HEK293 (cell line): ENCODE results near the gene CLN6.
A peak's percentile ranks its signal among the peaks of the same experiment; 100 is the strongest.

Source experiments
- CTCF ChIA-PET: fragments of 350-600 bp; formaldehyde crosslinking; extraction: SDS; loops from one replicate; lab custom pipeline; 2021; ENCODE audit warnings: antibody characterized with exemption; lab: Yijun Ruan, JAX
- POLR2A ChIA-PET: fragments of 300-600 bp; formaldehyde crosslinking; extraction: SDS; loops from one replicate; lab custom pipeline; 2020; ENCODE audit warnings: antibody characterized with exemption, inconsistent platforms; lab: Yijun Ruan, JAX
- H3K27ac ChIP-seq: fragments of 200-500 bp; sonication (Bioruptor generic); 2 replicates; pipeline ENCODE4 v1.5.1; 2014; ENCODE audit warnings: low read depth, low read length, control low read depth, inconsistent platforms; ENCODE audit errors: extremely low read depth
- H3K36me3 ChIP-seq, 2 experiments: fragments of 200-500 bp in 1 of 2; sonication (Bioruptor generic) in 1 of 2; 1 replicate in 1 of 2; 2 replicates in 1 of 2; pipeline ENCODE4 v1.5.1; 2014 to 2017; ENCODE audit warnings: inconsistent platforms in 2 of 2, low read length in 2 of 2; ENCODE audit not compliant: control insufficient read depth in 2 of 2, insufficient read depth in 1 of 2
- H3K4me1 ChIP-seq: fragments of 200-500 bp; sonication (Bioruptor generic); 2 replicates; pipeline ENCODE4 v1.5.1; 2014; ENCODE audit warnings: mild to moderate bottlenecking, low read length, inconsistent platforms; ENCODE audit not compliant: control insufficient read depth, insufficient read depth
- H3K4me3 ChIP-seq: 2 replicates; pipeline ENCODE4 v1.5.1; 2011; ENCODE audit warnings: low read depth, mild to moderate bottlenecking, control low read depth, low read length, moderate library complexity
- H3K9me3 ChIP-seq: fragments of 200-500 bp; sonication (Bioruptor generic); 2 replicates; pipeline ENCODE4 v1.5.1; 2014; ENCODE audit warnings: low read depth, low read length, inconsistent platforms; ENCODE audit not compliant: control insufficient read depth, insufficient read depth
- AEBP2 ChIP-seq: fragments of 450-650 bp; formaldehyde crosslinking; IDR thresholded peaks from 2 replicates; pipeline ENCODE4 v1.5.1; 2016; ENCODE audit warnings: missing biosample characterization, missing genetic modification characterization, borderline replicate concordance
- EGR2 ChIP-seq: fragments of 450-650 bp; formaldehyde crosslinking; IDR thresholded peaks from 2 replicates; pipeline ENCODE4 v1.5.1; 2016; ENCODE audit warnings: low read depth, missing biosample characterization, missing genetic modification characterization
- GLIS1 ChIP-seq: fragments of 450-650 bp; formaldehyde crosslinking; IDR thresholded peaks from 2 replicates; pipeline ENCODE4 v1.5.1; 2016; ENCODE audit warnings: missing biosample characterization, missing genetic modification characterization
- GLIS2 ChIP-seq: fragments of 450-650 bp; formaldehyde crosslinking; IDR thresholded peaks from 2 replicates; pipeline ENCODE4 v1.5.1; 2016; ENCODE audit warnings: missing biosample characterization, missing genetic modification characterization
- ZEB2 ChIP-seq: fragments of 450-650 bp; formaldehyde crosslinking; IDR thresholded peaks from 2 replicates; pipeline ENCODE4 v1.5.1; 2016; ENCODE audit warnings: missing biosample characterization, missing genetic modification characterization
- ZFHX2 ChIP-seq: fragments of 450-650 bp; formaldehyde crosslinking; conservative IDR thresholded peaks from 2 replicates; pipeline ENCODE4 v1.5.1; 2016; ENCODE audit warnings: missing biosample characterization, missing genetic modification characterization
- ZIC2 ChIP-seq: fragments of 450-650 bp; formaldehyde crosslinking; IDR thresholded peaks from 2 replicates; pipeline ENCODE4 v1.5.1; 2016; ENCODE audit warnings: missing biosample characterization, missing genetic modification characterization
- ZNF239 ChIP-seq: fragments of 450-650 bp; formaldehyde crosslinking; IDR thresholded peaks from 2 replicates; pipeline ENCODE4 v1.5.1; 2016; ENCODE audit warnings: missing biosample characterization, missing genetic modification characterization
- ZNF510 ChIP-seq: fragments of 450-650 bp; formaldehyde crosslinking; IDR thresholded peaks from 2 replicates; pipeline ENCODE4 v1.5.1; 2018; ENCODE audit warnings: mild to moderate bottlenecking, missing genetic modification characterization, missing biosample characterization; ENCODE audit not compliant: insufficient replicate concordance
- ZNF530 ChIP-seq: fragments of 450-650 bp; formaldehyde crosslinking; IDR thresholded peaks from 2 replicates; pipeline ENCODE4 v1.5.1; 2016; ENCODE audit warnings: low read depth, missing biosample characterization, missing genetic modification characterization
- ZNF792 ChIP-seq: fragments of 450-650 bp; formaldehyde crosslinking; IDR thresholded peaks from 2 replicates; pipeline ENCODE4 v1.5.1; 2016; ENCODE audit warnings: missing biosample characterization, missing genetic modification characterization
- TF ChIP-seq, protein P1 (sequence below): fragments of 450-650 bp; formaldehyde crosslinking; conservative IDR thresholded peaks from 2 replicates; pipeline ENCODE4 v1.5.1; 2016; ENCODE audit warnings: low read depth, missing biosample characterization, missing genetic modification characterization
- TF ChIP-seq, protein P2 (sequence below): fragments of 450-650 bp; formaldehyde crosslinking; IDR thresholded peaks from 2 replicates; pipeline ENCODE4 v1.5.1; 2016; ENCODE audit warnings: missing biosample characterization, missing genetic modification characterization

Gene CLN6

GRCh38 chr15:68201879-68202261, 27.7 kb downstream of the CLN6 start:
- Histone ChIP-seq H3K9me3 (no peaks in the 10 kb centered on the region), H3K4me1 (no peaks in the 10 kb centered on the region), H3K36me3 (peaks cover 0 to 11% of the 10 kb centered on the region in 2 experiments; a peak in 2 of 3 replicates), H3K4me3 (no peak overlapping the region), H3K27ac (no peak overlapping the region)
- ChIA-PET CTCF (interaction anchor here (2.2 kb wide), 1 partner anchor 10 kb away, joined by 9 read pairs; no protein-coding TSS in a partner anchor), POLR2A (no interaction called here)
- TF ChIP-seq ZNF792 (no peak), ZIC2 (peak; percentile 3; the same call in 1 of the 2 replicates)

DNA sequence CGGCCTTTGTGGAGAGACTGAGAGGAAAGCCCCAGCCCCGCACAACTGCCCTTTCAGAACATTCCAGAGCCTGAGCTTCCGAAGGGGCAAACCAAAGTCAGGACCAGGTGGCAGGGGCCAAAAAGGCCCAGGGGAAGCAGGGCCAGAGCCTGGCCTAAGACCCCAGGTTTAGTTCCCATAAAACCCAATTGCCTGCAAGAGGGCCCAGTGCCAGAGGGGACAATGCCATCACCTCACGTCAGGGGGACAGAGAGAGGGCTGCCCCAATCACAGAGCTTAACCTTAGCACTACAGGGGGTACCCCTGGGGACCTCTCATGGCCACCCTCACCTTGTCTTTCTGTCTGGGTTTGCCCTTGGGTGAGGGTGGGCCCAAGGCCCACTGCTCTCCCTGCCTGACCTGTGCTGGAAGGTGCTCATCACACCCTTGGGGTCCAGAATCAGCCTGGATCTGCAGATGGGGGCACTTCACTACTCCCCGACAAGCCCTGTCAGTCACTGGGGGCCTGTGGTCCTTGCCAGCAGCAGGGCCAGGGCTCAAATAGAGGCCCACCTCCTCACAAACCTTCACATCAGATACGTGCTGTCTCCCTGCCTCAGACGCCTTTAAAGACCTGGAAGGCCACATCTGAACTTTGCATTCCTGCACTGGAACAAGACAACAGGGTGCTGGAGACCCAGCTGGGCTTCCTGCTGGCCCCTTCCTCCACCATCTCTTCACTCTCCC, 28.2 kb downstream of the CLN6 start:
- Histone ChIP-seq H3K27ac (no peak overlapping the region), H3K4me3 (no peak overlapping the region), H3K36me3 (peaks cover 0 to 17% of the 10 kb centered on the region in 2 experiments; a peak in 2 of 3 replicates), H3K4me1 (no peaks in the 10 kb centered on the region), H3K9me3 (no peaks in the 10 kb centered on the region)
- TF ChIP-seq ZIC2 (peak; percentile 88), AEBP2 (no peak), GLIS2 (peak; percentile 44; the same call in 1 of the 2 replicates)
- ChIA-PET POLR2A (no interaction called here), CTCF (interaction anchor here (2.2 kb wide), 1 partner anchor 10 kb away, joined by 9 read pairs; no protein-coding TSS in a partner anchor)

- Histone ChIP-seq H3K4me1 (no peaks in the 10 kb centered on the region), H3K36me3 (peaks cover 0 to 18% of the 10 kb centered on the region in 2 experiments; a peak in 2 of 3 replicates), H3K4me3 (no peak overlapping the region), H3K9me3 (no peaks in the 10 kb centered on the region), H3K27ac (no peak overlapping the region)
- POLR2A ChIA-PET, result no interaction called here
- TF ChIP-seq EGR2 (tag by site-specific recombination) (0 out of 2 replicates have a peak, but pooled peaks have one; percentile 8), ZEB2 (tag by site-specific recombination) (no peak), GLIS1 (tag by site-specific recombination) (peak; percentile 85), ZNF530 (tag by site-specific recombination) (no peak), ZFHX2 (tag by site-specific recombination) (peak; percentile 30), ZIC2 (peak; percentile 66)
- CTCF ChIA-PET, result interaction anchor here (0.6 kb wide), 1 partner anchor 53 kb away, joined by 9 read pairs; no protein-coding TSS in a partner anchor
These were observed 29.3 kb downstream of the CLN6 start for GRCh38 chr15:68200016-68200861.

GRCh38 chr15:68199340-68199739, 30.2 kb downstream of the CLN6 start:
- Histone ChIP-seq H3K9me3 (no peaks in the 10 kb centered on the region), H3K4me3 (no peak overlapping the region), H3K27ac (no peak overlapping the region), H3K36me3 (peaks cover 0 to 18% of the 10 kb centered on the region in 2 experiments; a peak in 2 of 3 replicates), H3K4me1 (no peaks in the 10 kb centered on the region)
- ChIA-PET CTCF (interaction anchor here (0.7 kb wide), 1 partner anchor 124 kb away, joined by 3 read pairs; no protein-coding TSS in a partner anchor), POLR2A (no interaction called here)
- TF ChIP-seq ZNF510 (no peak), ZNF239 (tag by site-specific recombination) (no peak)
- TF ChIP-seq, protein P1, sequence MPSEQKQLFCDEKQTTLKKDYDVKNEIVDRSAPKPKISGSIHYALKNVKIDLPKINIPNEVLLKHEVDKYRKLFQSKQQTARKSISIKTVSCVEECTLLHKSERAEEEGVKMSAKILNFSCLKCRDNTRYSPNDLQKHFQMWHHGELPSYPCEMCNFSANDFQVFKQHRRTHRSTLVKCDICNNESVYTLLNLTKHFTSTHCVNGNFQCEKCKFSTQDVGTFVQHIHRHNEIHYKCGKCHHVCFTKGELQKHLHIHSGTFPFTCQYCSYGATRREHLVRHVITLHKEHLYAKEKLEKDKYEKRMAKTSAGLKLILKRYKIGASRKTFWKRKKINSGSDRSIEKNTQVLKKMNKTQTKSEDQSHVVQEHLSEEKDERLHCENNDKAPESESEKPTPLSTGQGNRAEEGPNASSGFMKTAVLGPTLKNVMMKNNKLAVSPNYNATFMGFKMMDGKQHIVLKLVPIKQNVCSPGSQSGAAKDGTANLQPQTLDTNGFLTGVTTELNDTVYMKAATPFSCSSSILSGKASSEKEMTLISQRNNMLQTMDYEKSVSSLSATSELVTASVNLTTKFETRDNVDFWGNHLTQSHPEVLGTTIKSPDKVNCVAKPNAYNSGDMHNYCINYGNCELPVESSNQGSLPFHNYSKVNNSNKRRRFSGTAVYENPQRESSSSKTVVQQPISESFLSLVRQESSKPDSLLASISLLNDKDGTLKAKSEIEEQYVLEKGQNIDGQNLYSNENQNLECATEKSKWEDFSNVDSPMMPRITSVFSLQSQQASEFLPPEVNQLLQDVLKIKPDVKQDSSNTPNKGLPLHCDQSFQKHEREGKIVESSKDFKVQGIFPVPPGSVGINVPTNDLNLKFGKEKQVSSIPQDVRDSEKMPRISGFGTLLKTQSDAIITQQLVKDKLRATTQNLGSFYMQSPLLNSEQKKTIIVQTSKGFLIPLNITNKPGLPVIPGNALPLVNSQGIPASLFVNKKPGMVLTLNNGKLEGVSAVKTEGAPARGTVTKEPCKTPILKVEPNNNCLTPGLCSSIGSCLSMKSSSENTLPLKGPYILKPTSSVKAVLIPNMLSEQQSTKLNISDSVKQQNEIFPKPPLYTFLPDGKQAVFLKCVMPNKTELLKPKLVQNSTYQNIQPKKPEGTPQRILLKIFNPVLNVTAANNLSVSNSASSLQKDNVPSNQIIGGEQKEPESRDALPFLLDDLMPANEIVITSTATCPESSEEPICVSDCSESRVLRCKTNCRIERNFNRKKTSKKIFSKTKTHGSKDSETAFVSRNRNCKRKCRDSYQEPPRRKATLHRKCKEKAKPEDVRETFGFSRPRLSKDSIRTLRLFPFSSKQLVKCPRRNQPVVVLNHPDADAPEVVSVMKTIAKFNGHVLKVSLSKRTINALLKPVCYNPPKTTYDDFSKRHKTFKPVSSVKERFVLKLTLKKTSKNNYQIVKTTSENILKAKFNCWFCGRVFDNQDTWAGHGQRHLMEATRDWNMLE (tag by site-specific recombination), result no peak
- TF ChIP-seq, protein P2, sequence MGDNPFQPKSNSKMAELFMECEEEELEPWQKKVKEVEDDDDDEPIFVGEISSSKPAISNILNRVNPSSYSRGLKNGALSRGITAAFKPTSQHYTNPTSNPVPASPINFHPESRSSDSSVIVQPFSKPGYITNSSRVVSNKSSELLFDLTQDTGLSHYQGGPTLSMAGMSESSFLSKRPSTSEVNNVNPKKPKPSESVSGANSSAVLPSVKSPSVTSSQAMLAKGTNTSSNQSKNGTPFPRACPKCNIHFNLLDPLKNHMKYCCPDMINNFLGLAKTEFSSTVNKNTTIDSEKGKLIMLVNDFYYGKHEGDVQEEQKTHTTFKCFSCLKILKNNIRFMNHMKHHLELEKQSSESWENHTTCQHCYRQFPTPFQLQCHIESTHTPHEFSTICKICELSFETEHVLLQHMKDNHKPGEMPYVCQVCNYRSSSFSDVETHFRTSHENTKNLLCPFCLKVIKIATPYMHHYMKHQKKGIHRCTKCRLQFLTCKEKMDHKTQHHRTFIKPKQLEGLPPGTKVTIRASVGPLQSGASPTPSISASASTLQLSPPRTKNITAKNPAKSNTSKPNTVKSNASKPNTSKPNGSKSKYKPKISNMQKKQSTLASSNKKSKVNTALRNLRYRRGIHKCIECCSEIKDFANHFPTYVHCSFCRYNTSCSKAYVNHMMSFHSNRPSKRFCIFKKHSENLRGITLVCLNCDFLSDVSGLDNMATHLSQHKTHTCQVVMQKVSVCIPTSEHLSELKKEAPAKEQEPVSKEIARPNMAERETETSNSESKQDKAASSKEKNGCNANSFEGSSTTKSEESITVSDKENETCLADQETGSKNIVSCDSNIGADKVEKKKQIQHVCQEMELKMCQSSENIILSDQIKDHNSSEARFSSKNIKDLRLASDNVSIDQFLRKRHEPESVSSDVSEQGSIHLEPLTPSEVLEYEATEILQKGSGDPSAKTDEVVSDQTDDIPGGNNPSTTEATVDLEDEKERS (tag by site-specific recombination), result no peak
